Suprapubic skin (tissue), 4 donors: ENCODE data around the gene RALGAPA2.

Source experiments
- EP300 ChIP-seq: sonication (generic); formaldehyde crosslinking; IDR thresholded peaks from one replicate; pipeline ENCODE4 v1.6.1; 2017; ENCODE audit warnings: antibody characterized with exemption
- POLR2A ChIP-seq, 2 donors: fragments of 450-650 bp; IDR thresholded peaks; one replicate each; pipeline ENCODE4 v1.6.1; 2017; ENCODE audit warnings: antibody characterized with exemption in 2 of 2, mild to moderate bottlenecking in 2 of 2, moderate library complexity in 2 of 2
- POLR2AphosphoS5 ChIP-seq, 3 donors: sonication (generic); formaldehyde crosslinking; IDR thresholded peaks; one replicate each; pipeline ENCODE4 v1.6.1; 2017; ENCODE audit warnings: antibody characterized with exemption in 3 of 3
- TF ChIP-seq, protein P1 (sequence below), 2 donors: fragments of 200-600 bp in 1 of 2; fragments of 450-650 bp in 1 of 2; sonication (generic) in 1 of 2; IDR thresholded peaks; one replicate each; pipeline ENCODE4 v1.5.1; 2016 to 2019; ENCODE audit warnings: antibody characterized with exemption in 2 of 2, mild to moderate bottlenecking in 1 of 2, moderate library complexity in 1 of 2

DNA sequence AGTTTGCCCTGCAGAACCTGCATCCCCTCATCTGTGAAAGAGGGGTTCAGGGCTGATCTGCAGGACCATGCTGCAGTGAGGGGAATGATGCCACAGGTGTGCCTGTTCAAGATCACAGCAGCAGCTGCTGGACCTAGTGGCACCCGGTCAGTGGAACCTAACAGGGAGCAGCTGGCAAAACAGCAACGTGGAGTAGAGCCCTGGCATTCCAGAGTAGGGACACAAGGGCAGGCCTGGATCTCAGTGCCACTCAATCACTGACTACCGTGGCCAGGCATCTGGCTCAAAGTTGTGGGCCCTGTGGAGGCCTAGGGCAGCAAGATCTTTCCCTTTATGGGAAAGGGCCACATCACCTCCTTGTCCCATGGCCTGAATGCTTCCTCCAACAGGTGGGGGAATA lies 282.4 kb downstream of the RALGAPA2 start:
- TF ChIP-seq, protein P1, sequence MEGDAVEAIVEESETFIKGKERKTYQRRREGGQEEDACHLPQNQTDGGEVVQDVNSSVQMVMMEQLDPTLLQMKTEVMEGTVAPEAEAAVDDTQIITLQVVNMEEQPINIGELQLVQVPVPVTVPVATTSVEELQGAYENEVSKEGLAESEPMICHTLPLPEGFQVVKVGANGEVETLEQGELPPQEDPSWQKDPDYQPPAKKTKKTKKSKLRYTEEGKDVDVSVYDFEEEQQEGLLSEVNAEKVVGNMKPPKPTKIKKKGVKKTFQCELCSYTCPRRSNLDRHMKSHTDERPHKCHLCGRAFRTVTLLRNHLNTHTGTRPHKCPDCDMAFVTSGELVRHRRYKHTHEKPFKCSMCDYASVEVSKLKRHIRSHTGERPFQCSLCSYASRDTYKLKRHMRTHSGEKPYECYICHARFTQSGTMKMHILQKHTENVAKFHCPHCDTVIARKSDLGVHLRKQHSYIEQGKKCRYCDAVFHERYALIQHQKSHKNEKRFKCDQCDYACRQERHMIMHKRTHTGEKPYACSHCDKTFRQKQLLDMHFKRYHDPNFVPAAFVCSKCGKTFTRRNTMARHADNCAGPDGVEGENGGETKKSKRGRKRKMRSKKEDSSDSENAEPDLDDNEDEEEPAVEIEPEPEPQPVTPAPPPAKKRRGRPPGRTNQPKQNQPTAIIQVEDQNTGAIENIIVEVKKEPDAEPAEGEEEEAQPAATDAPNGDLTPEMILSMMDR (IDR thresholded peaks at IDR 0.05), result no peak
- TF ChIP-seq POLR2A (IDR thresholded peaks at IDR 0.05), result no peak
- TF ChIP-seq POLR2AphosphoS5 (IDR thresholded peaks at IDR 0.05), result no peak
- no peak for TF ChIP-seq EP300
